Tracheal epithelial cell (primary cell): ENCODE data around the gene COPS2. TPM values are rescaled to one million over a fixed set of nuclear protein-coding genes. Genes with fewer than 3 reads are reported as not detected.

Experiments used
- total RNA-seq: library from RNA; depleted of rRNA; stranded (reverse); fragments of >200 nt; gene quantifications from 2 replicates; pipeline ENCODE4 v1.2.1, GENCODE V29; 2014

The COPS2 gene
- total RNA-seq, result 41.0 and 57.8 TPM in 2 replicates

DNA sequence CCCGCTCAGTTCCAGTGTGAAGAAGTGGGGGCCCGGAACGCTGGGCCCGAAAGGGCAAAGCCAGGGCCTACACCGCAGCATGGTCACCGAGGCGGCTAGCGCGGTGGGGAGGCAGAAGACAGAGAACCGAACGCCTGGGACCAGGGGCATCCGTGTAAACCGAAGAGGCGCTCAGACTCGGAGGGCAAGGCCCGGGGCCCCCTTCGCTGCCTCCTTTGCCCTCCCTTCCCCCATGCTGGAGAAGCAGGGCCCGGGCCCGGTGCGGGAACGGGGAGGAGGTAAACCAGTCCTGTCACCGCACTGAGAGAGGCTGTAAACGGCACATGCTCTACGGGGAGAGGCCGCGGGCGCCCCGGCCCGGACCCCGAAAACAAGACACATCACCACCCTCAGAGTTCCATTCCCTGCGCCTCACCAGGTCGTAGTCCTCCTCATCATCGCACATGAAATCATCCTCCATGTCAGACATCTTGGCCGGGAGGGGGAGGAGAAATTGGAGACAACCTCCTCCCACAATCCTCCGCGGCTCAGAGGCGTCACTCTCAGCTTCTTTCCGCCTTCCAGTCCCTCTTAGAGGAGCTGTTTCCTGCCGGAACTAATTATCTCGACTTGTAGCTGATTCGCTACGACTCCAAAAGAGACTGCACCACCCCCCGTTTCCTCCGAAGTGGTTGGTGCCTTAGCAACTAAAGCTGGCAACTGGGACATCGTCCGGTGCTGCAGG is at the start of gene COPS2:
COPS2 (minus strand) TSS at position 490 of the 724 bp plus-strand sequence; CDS start at position 469, 21 bp downstream.

DNA sequence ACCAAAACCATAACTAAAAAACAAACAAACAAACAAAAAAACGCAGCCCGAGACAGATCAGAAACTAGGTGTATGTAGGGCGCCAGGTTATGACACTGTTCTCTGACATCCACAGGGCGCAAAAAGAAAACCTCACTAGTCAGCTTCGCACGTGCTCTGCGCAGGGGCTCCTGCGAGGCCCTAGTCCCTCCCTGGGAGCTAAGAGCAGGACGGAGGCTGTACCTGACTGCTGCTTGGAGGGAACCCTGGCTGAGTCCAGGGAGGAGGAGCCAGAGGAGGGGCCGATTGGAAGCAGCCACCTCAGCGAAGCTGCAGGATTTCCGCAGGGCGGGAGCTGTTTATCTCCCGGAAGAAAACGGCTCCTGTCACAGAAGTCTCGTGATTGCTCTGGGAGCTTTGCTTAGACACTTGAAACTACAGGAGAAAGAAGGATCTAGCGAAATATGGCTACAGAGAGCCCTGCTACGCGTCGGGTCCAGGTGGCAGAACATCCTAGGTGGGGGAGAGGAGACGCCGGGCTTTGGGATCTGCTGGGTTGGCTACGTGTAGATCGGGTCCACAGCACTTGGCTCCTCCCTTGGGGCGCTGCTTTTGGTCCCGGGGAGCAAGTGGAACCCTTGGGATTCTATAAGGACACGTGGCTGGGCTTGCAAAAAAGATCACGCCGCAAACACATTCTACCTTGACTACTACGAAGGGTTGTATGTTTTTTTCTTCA is 14.6 kb upstream of the COPS2 start, which contains the start of gene GALK2:
GALK2 (plus strand) TSS at position 368 of the 718 bp plus-strand sequence; CDS start at position 444, 76 bp downstream.

Other genes starting within 250 kb of the COPS2 start
- gene SHC4, start 191.7 kb downstream of the COPS2 start, total RNA-seq, result 1.5 and 1.9 TPM in 2 replicates
- 12.8 and 18.3 TPM in 2 replicates for gene SECISBP2L, start 109.2 kb downstream of the COPS2 start, total RNA-seq
- gene GALK2, start 14.6 kb upstream of the COPS2 start, total RNA-seq, result 40.3 and 54.7 TPM in 2 replicates